OCI-LY3 (cell line): ENCODE data around the gene FMNL2.

Experiments used
- H2AFZ ChIP-seq: fragments of 200-600, 300-600 bp; shearing (Covaris generic); 2 replicates; pipeline ENCODE4 v1.6.0; 2014; ENCODE audit warnings: antibody characterized with exemption, low read depth, low read length
- H3K27ac ChIP-seq: fragments of 200-600, 300-600 bp; sonication (generic); 2 replicates; pipeline ENCODE4 v1.5.1; 2014; ENCODE audit warnings: mild to moderate bottlenecking, low read length, moderate library complexity, mixed read lengths
- H3K27me3 ChIP-seq: fragments of 200-600, 300-600 bp; sonication (generic); 2 replicates; pipeline ENCODE4 v1.6.1; 2014; ENCODE audit warnings: low read depth, low read length, mixed read lengths
- H3K36me3 ChIP-seq: fragments of 200-600, 300-600 bp; sonication (generic); replicated peaks from 2 replicates; pipeline ENCODE3; 2014; ENCODE audit warnings: low read depth, low read length, mixed read lengths
- H3K4me1 ChIP-seq: fragments of 300-600, 200-600 bp; sonication (generic); 2 replicates; pipeline ENCODE4 v1.6.1; 2014; ENCODE audit warnings: low read length, mixed read lengths
- H3K4me2 ChIP-seq: fragments of 200-600, 300-600 bp; sonication (generic); 2 replicates; pipeline ENCODE4 v1.6.1; 2014; ENCODE audit warnings: low read length, mixed read lengths
- H3K4me3 ChIP-seq: fragments of 300-600, 200-600 bp; sonication (generic); 2 replicates; pipeline ENCODE4 v1.5.1; 2014; ENCODE audit warnings: antibody characterized with exemption, mild to moderate bottlenecking, low read length, moderate library complexity
- H3K79me2 ChIP-seq: fragments of 300-600, 200-600 bp; shearing (Covaris generic); 2 replicates; pipeline ENCODE4 v1.6.1; 2014; ENCODE audit warnings: mild to moderate bottlenecking, low read length, mixed read lengths
- H3K9ac ChIP-seq: fragments of 300-600, 200-600 bp; shearing (Covaris generic); 2 replicates; pipeline ENCODE4 v1.6.0; 2014; ENCODE audit warnings: mild to moderate bottlenecking, low read length, moderate library complexity
- H3K9me3 ChIP-seq: fragments of 200-600, 300-600 bp; shearing (Covaris generic); 2 replicates; pipeline ENCODE4 v1.6.1; 2014; ENCODE audit warnings: low read length, mixed read lengths; ENCODE audit not compliant: insufficient read depth
- H4K20me1 ChIP-seq: fragments of 200-600, 300-600 bp; sonication (generic); 2 replicates; pipeline ENCODE4 v1.6.1; 2016; ENCODE audit warnings: low read length, mixed read lengths; ENCODE audit not compliant: insufficient read depth
- CTCF ChIP-seq: fragments of 200-600, 300-600 bp; sonication (generic); IDR thresholded peaks from 2 replicates; pipeline ENCODE4 v1.5.1; 2014; ENCODE audit warnings: antibody characterized with exemption, low read length, low read depth
- EZH2phosphoT487 ChIP-seq: fragments of 200-600 bp; shearing (Covaris generic); IDR thresholded peaks from 2 replicates; pipeline ENCODE4 v1.6.1; 2018; ENCODE audit warnings: antibody characterized with exemption, mixed run types, low read depth

The FMNL2 gene

GRCh38 chr2:152339556-152340286, 4.7 kb downstream of the FMNL2 start:
- no peaks in the 10 kb centered on the region for H3K79me2 ChIP-seq

GRCh38 chr2:152342259-152343046, 7.5 kb downstream of the FMNL2 start:
- H3K4me2 ChIP-seq = no peak overlapping the region
- no peak overlapping the region for H3K9ac ChIP-seq
- H3K27me3 ChIP-seq = no peaks in the 10 kb centered on the region; the same call in 1 of the 2 replicates
- H3K9me3 ChIP-seq = no peaks in the 10 kb centered on the region
- H3K36me3 ChIP-seq = no peaks in the 10 kb centered on the region
- no peak overlapping the region for H2AFZ ChIP-seq
- no peaks in the 10 kb centered on the region for H3K4me1 ChIP-seq
- H3K79me2 ChIP-seq = no peaks in the 10 kb centered on the region
- no peaks in the 10 kb centered on the region for H4K20me1 ChIP-seq
- no peak overlapping the region for H3K27ac ChIP-seq
- H3K4me3 ChIP-seq = no peak overlapping the region
- TF ChIP-seq CTCF (no peak), EZH2phosphoT487 (no peak)

More at GRCh38 chr2:152339556-152340286, 4.7 kb downstream of the FMNL2 start:
- no peaks in the 10 kb centered on the region for H3K36me3 ChIP-seq
- H3K9me3 ChIP-seq = no peaks in the 10 kb centered on the region
- no peaks in the 10 kb centered on the region for H3K4me1 ChIP-seq
- H2AFZ ChIP-seq = no peak overlapping the region
- no peak for TF ChIP-seq EZH2phosphoT487
- TF ChIP-seq CTCF = no peak
- H3K4me2 ChIP-seq = no peak overlapping the region
- no peaks in the 10 kb centered on the region; the same call in 1 of the 2 replicates for H3K27me3 ChIP-seq
- H4K20me1 ChIP-seq = no peaks in the 10 kb centered on the region
- no peak overlapping the region for H3K9ac ChIP-seq
- H3K27ac ChIP-seq = no peak overlapping the region
- H3K4me3 ChIP-seq = no peak overlapping the region

- Histone ChIP-seq H3K27ac (no peak overlapping the region), H3K4me2 (no peak overlapping the region), H3K36me3 (no peaks in the 10 kb centered on the region), H3K27me3 (no peaks in the 10 kb centered on the region; the same call in 1 of the 2 replicates), H3K9ac (no peak overlapping the region), H4K20me1 (no peaks in the 10 kb centered on the region), H3K4me3 (no peak overlapping the region), H3K79me2 (no peaks in the 10 kb centered on the region), H3K4me1 (no peaks in the 10 kb centered on the region), H2AFZ (no peak overlapping the region), H3K9me3 (no peaks in the 10 kb centered on the region)
- TF ChIP-seq CTCF (no peak), EZH2phosphoT487 (no peak)
Measured at GRCh38 chr2:152343426-152343825, 8.5 kb downstream of the FMNL2 start.

GRCh38 chr2:152344579-152345195, 9.7 kb downstream of the FMNL2 start:
- no peaks in the 10 kb centered on the region for H3K9me3 ChIP-seq
- no peak overlapping the region for H3K4me3 ChIP-seq
- H3K27me3 ChIP-seq = no peaks in the 10 kb centered on the region; the same call in 1 of the 2 replicates
- no peaks in the 10 kb centered on the region for H3K79me2 ChIP-seq
- TF ChIP-seq CTCF (no peak), EZH2phosphoT487 (no peak)
- no peak overlapping the region for H3K9ac ChIP-seq
- H2AFZ ChIP-seq = no peak overlapping the region
- no peak overlapping the region for H3K4me2 ChIP-seq
- no peak overlapping the region for H3K27ac ChIP-seq
- no peaks in the 10 kb centered on the region for H3K4me1 ChIP-seq
- no peaks in the 10 kb centered on the region for H4K20me1 ChIP-seq
- H3K36me3 ChIP-seq = no peaks in the 10 kb centered on the region
